GM23338 (cell line): Measurements from ENCODE around the gene RAB31. TPM values are rescaled to one million over a fixed set of nuclear protein-coding genes. Genes with fewer than 3 reads are reported as not detected.

Source experiments
- ATAC-seq: fragments of 200-7000 bp; cut with Tn5 transposase; 3 replicates; pipeline ENCODE4 v1.9.1; 2020
- DNase-seq: peaks from one replicate; pipeline ENCODE4 v3.0.0-alpha.2; 2015; ENCODE audit warnings: low spot score
- H2AFZ ChIP-seq: fragments of 200-600 bp; sonication (generic); 2 replicates; pipeline ENCODE4 v1.8.0; 2016; ENCODE audit warnings: antibody characterized with exemption, mild to moderate bottlenecking, moderate library complexity
- H3F3A ChIP-seq: fragments of 200-600 bp; sonication (generic); replicated peaks from 2 replicates; pipeline ENCODE4 v1.8.0; 2017; ENCODE audit warnings: antibody characterized with exemption, mixed run types, low read depth
- H3K27ac ChIP-seq: fragments of 200-600 bp; sonication (generic); 2 replicates; pipeline ENCODE4 v1.6.1; 2016; ENCODE audit warnings: low read depth
- H3K27me3 ChIP-seq: fragments of 200-600 bp; sonication (generic); 2 replicates; pipeline ENCODE4 v1.8.0; 2016; ENCODE audit warnings: mild to moderate bottlenecking, mixed run types, moderate library complexity; ENCODE audit not compliant: insufficient read depth
- H3K36me3 ChIP-seq: fragments of 200-600 bp; sonication (generic); 2 replicates; pipeline ENCODE4 v1.8.0; 2016; ENCODE audit warnings: mild to moderate bottlenecking; ENCODE audit not compliant: insufficient read depth
- H3K4me1 ChIP-seq: fragments of 200-600 bp; sonication (generic); 2 replicates; pipeline ENCODE4 v1.8.0; 2016; ENCODE audit warnings: mild to moderate bottlenecking, moderate library complexity; ENCODE audit not compliant: insufficient read depth
- H3K4me2 ChIP-seq: fragments of 200-600 bp; sonication (generic); 2 replicates; pipeline ENCODE4 v1.7.1; 2017; ENCODE audit warnings: mixed run types
- H3K4me3 ChIP-seq: fragments of 200-600 bp; sonication (generic); 2 replicates; pipeline ENCODE4 v1.6.1; 2016; ENCODE audit warnings: mixed run types
- H3K79me2 ChIP-seq: fragments of 200-600 bp; sonication (generic); replicated peaks from 2 replicates; pipeline ENCODE4 v1.8.0; 2017; ENCODE audit warnings: mild to moderate bottlenecking; ENCODE audit not compliant: insufficient read depth
- H3K9me2 ChIP-seq: fragments of 200-600 bp; sonication (generic); 2 replicates; pipeline ENCODE4 v1.8.0; 2017; ENCODE audit not compliant: insufficient read depth
- H4K20me1 ChIP-seq: fragments of 200-600 bp; sonication (generic); replicated peaks from 2 replicates; pipeline ENCODE4 v1.8.0; 2017; ENCODE audit warnings: mild to moderate bottlenecking; ENCODE audit not compliant: insufficient read depth
- H3K27ac Mint-ChIP-seq: 2 replicates; pipeline ENCODE4 v1.8.0; 2020; ENCODE audit warnings: inconsistent platforms, mild to moderate bottlenecking, moderate library complexity, mixed read lengths
- H3K27me3 Mint-ChIP-seq: 3 replicates; pipeline ENCODE4 v1.8.0; 2022; ENCODE audit warnings: low read depth, mild to moderate bottlenecking, moderate library complexity, mixed read lengths, inconsistent platforms; ENCODE audit not compliant: insufficient read depth, poor library complexity
- H3K36me3 Mint-ChIP-seq: 3 replicates; pipeline ENCODE4 v1.8.0; 2021; ENCODE audit warnings: low read depth, mild to moderate bottlenecking, inconsistent platforms, moderate library complexity, mixed read lengths
- H3K4me1 Mint-ChIP-seq: 3 replicates; pipeline ENCODE4 v1.8.0; 2020; ENCODE audit warnings: mild to moderate bottlenecking, inconsistent platforms, mixed read lengths
- H3K4me3 Mint-ChIP-seq: 3 replicates; pipeline ENCODE4 v1.8.0; 2021; ENCODE audit warnings: moderate library complexity, mild to moderate bottlenecking, inconsistent platforms, mixed read lengths
- H3K9me3 Mint-ChIP-seq: 3 replicates; pipeline ENCODE4 v1.8.0; 2020; ENCODE audit warnings: moderate library complexity, mild to moderate bottlenecking, inconsistent platforms, mixed read lengths
- CTCF ChIP-seq, 2 experiments: fragments of 200-600 bp in 1 of 2; sonication (generic) in 1 of 2; conservative IDR thresholded peaks; 2 replicates each; pipeline versions ENCODE4 v1.5.1 to v1.6.1; 2016 to 2017; ENCODE audit warnings: antibody characterized with exemption in 2 of 2, low read depth in 2 of 2, mild to moderate bottlenecking in 2 of 2, moderate library complexity in 1 of 2
- ETS1 ChIP-seq: IDR thresholded peaks from 2 replicates; pipeline ENCODE4 v1.6.1; 2016; ENCODE audit warnings: antibody characterized with exemption
- EZH2 ChIP-seq: fragments of 200-600 bp; sonication (generic); IDR thresholded peaks from one replicate; pipeline ENCODE4 v1.8.0; 2017; ENCODE audit warnings: antibody characterized with exemption, mild to moderate bottlenecking, low read depth; ENCODE audit not compliant: unreplicated experiment
- EZH2phosphoT487 ChIP-seq: fragments of 200-600 bp; sonication (generic); IDR thresholded peaks from one replicate; pipeline ENCODE4 v1.8.1; 2018; ENCODE audit warnings: antibody characterized with exemption; ENCODE audit not compliant: unreplicated experiment
- JUNB ChIP-seq: IDR thresholded peaks from one replicate; pipeline ENCODE4 v1.6.1; 2016; ENCODE audit warnings: antibody characterized with exemption; ENCODE audit not compliant: unreplicated experiment
- NANOG ChIP-seq: IDR thresholded peaks from 2 replicates; pipeline ENCODE4 v1.6.1; 2016; ENCODE audit warnings: antibody characterized with exemption, borderline replicate concordance
- POLR2AphosphoS5 ChIP-seq: IDR thresholded peaks from 2 replicates; pipeline ENCODE4 v1.6.1; 2016; ENCODE audit warnings: antibody characterized with exemption, low read depth
- REST ChIP-seq: IDR thresholded peaks from one replicate; pipeline ENCODE4 v1.6.1; 2018; ENCODE audit warnings: antibody characterized with exemption; ENCODE audit not compliant: unreplicated experiment
- STAT1 ChIP-seq: IDR thresholded peaks from one replicate; pipeline ENCODE4 v1.6.1; 2016; ENCODE audit warnings: antibody characterized with exemption; ENCODE audit not compliant: unreplicated experiment
- ZNF114 ChIP-seq: fragments of 250-450 bp; sonication (Bioruptor Pico); IDR thresholded peaks from 2 replicates; pipeline ENCODE4 v1.5.0; 2020; ENCODE audit warnings: mild to moderate bottlenecking, moderate library complexity
- ZNF331 ChIP-seq: fragments of 250-450 bp; sonication (Bioruptor Pico); IDR thresholded peaks from 2 replicates; pipeline ENCODE4 v1.5.0; 2020; ENCODE audit warnings: low read depth, mild to moderate bottlenecking, moderate library complexity
- polyA plus RNA-seq: library from polyadenylated mRNA; unstranded; fragments of >200 nt; fragmentation: Nextera tagmentation; extraction: Ambion mirVana; gene quantifications from 2 replicates; pipeline ENCODE4 v1.2.1, GENCODE V29; 2016
- total RNA-seq: library from RNA; depleted of rRNA; stranded (reverse); fragments of >200 nt; shearing (Covaris generic); gene quantifications from 2 replicates; pipeline ENCODE4 v1.2.3, GENCODE V29; 2014

Gene RAB31
- total and polyA plus RNA-seq, 2 experiments from 2014 or later: 33.8 to 46.1 TPM

- TF ChIP-seq ETS1 (no peak), STAT1 (no peak), NANOG (no peak), CTCF (conservative IDR thresholded peaks at IDR 0.05; ENCODE audit: low read depth in 2 of 2) (no peak), EZH2phosphoT487 (no peak)
These were observed 177.3 kb downstream of the RAB31 start, which contains the start of gene TXNDC2 (continued) for GRCh38 chr18:9885170-9886004.

- Mint-ChIP-seq H3K9me3 (no peaks in the 10 kb centered on the region; the same call in 1 of the 3 replicates), H3K27ac (no peak overlapping the region), H3K4me3 (no peak overlapping the region), H3K27me3 (no peaks in the 10 kb centered on the region), H3K4me1 (no peaks in the 10 kb centered on the region), H3K36me3 (no peaks in the 10 kb centered on the region)
- no peaks in the 10 kb centered on the region for H3K27me3 ChIP-seq
- H3K9me2 ChIP-seq: peaks cover 6% of the 10 kb centered on the region; the same call in 1 of the 2 replicates
- H3K4me2 ChIP-seq: no peak overlapping the region
- no peaks in the 10 kb centered on the region for H3K36me3 ChIP-seq
- no peaks in the 10 kb centered on the region for H3K4me1 ChIP-seq
- H3K4me3 ChIP-seq: no peak overlapping the region
- no peaks in the 10 kb centered on the region for H4K20me1 ChIP-seq
- H3K27ac ChIP-seq: no peak overlapping the region
- no peaks in the 10 kb centered on the region for H3F3A ChIP-seq
- H3K79me2 ChIP-seq: no peaks in the 10 kb centered on the region
- ATAC-seq (no peak), DNase-seq (no peak)
- no peak for TF ChIP-seq ZNF114
- TF ChIP-seq EZH2phosphoT487: no peak
- no peak for TF ChIP-seq POLR2AphosphoS5
- H2AFZ ChIP-seq: no peak overlapping the region
These were observed 177.9 kb downstream of the RAB31 start for GRCh38 chr18:9886005-9886348.

GRCh38 chr18:9887992-9888391, 179.9 kb downstream of the RAB31 start:
- no peak overlapping the region for H3K4me3 ChIP-seq
- H3K9me3 Mint-ChIP-seq: no peaks in the 10 kb centered on the region; the same call in 1 of the 3 replicates
- DNase-seq: no peak
- ATAC-seq: no peak
- H2AFZ ChIP-seq: no peak overlapping the region
- no peaks in the 10 kb centered on the region for H3F3A ChIP-seq
- no peaks in the 10 kb centered on the region for H3K36me3 ChIP-seq
- peaks cover 6% of the 10 kb centered on the region; the same call in 1 of the 2 replicates for H3K9me2 ChIP-seq
- no peak overlapping the region for H3K27ac ChIP-seq
- no peaks in the 10 kb centered on the region for H3K79me2 ChIP-seq
- H3K27me3 Mint-ChIP-seq: no peaks in the 10 kb centered on the region
- H3K27ac Mint-ChIP-seq: no peak overlapping the region
- H3K4me1 Mint-ChIP-seq: no peaks in the 10 kb centered on the region
- H4K20me1 ChIP-seq: no peaks in the 10 kb centered on the region
- no peaks in the 10 kb centered on the region for H3K27me3 ChIP-seq
- no peak overlapping the region for H3K4me2 ChIP-seq
- no peaks in the 10 kb centered on the region for H3K4me1 ChIP-seq
- no peaks in the 10 kb centered on the region for H3K36me3 Mint-ChIP-seq
- H3K4me3 Mint-ChIP-seq: no peak overlapping the region
- no peak for TF ChIP-seq ZNF331 (CRISPR knock-in tag)
- TF ChIP-seq REST: no peak
- no peak for TF ChIP-seq JUNB
- no peak for TF ChIP-seq ETS1
- no peak for TF ChIP-seq EZH2phosphoT487
- TF ChIP-seq ZNF114: no peak
- no peak for TF ChIP-seq CTCF (conservative IDR thresholded peaks at IDR 0.05; ENCODE audit: low read depth in 2 of 2)
- TF ChIP-seq POLR2AphosphoS5: no peak
- no peak for TF ChIP-seq EZH2
